Measurements from ENCODE around the gene FLOT1.

FLOT1 gene

GRCh38 chr6:30776390-30777154, 34.1 kb upstream of the FLOT1 start:
- Histone ChIP-seq H3K27me3 (no peaks in the 10 kb centered on the region), H3K9me3 (no peaks in the 10 kb centered on the region), H3K4me3 (ENCODE audit: low read depth, low read length) (no peak overlapping the region), H3K4me1 (peaks cover 29% of the 10 kb centered on the region), H3K36me3 (no peaks in the 10 kb centered on the region)
- no peak for DNase-seq
- TF ChIP-seq CTCF (IDR thresholded peaks at IDR 0.05; ENCODE audit: low read depth, low read length) = no peak

- Histone ChIP-seq H3K9me3 (no peaks in the 10 kb centered on the region; the same call in 1 of the 2 replicates), H3K4me3 (ENCODE audit: low read depth, low read length) (no peak overlapping the region), H3K4me1 (peaks cover 22% of the 10 kb centered on the region), H3K36me3 (no peaks in the 10 kb centered on the region), H3K27me3 (no peaks in the 10 kb centered on the region)
- DNase-seq = no peak
- no peak for TF ChIP-seq CTCF (IDR thresholded peaks at IDR 0.05; ENCODE audit: low read depth, low read length)
Observed at GRCh38 chr6:30775104-30775503, 32.6 kb upstream of the FLOT1 start.

- Histone ChIP-seq H3K36me3 (no peaks in the 10 kb centered on the region), H3K4me3 (ENCODE audit: low read depth, low read length) (no peak overlapping the region), H3K4me1 (peaks cover 22% of the 10 kb centered on the region), H3K9me3 (no peaks in the 10 kb centered on the region; the same call in 1 of the 2 replicates), H3K27me3 (no peaks in the 10 kb centered on the region)
- DNase-seq = no peak
- TF ChIP-seq CTCF (IDR thresholded peaks at IDR 0.05; ENCODE audit: low read depth, low read length) = no peak
Observed at GRCh38 chr6:30774701-30775100, 32.2 kb upstream of the FLOT1 start.

GRCh38 chr6:30770592-30770991, 28.1 kb upstream of the FLOT1 start:
- no peak for DNase-seq
- H3K4me3 ChIP-seq (ENCODE audit: low read depth, low read length) = no peak overlapping the region
- H3K4me1 ChIP-seq = peaks cover 14% of the 10 kb centered on the region
- no peaks in the 10 kb centered on the region for H3K27me3 ChIP-seq
- no peak for TF ChIP-seq CTCF (IDR thresholded peaks at IDR 0.05; ENCODE audit: low read depth, low read length)
- no peaks in the 10 kb centered on the region for H3K36me3 ChIP-seq
- no peaks in the 10 kb centered on the region; the same call in 1 of the 2 replicates for H3K9me3 ChIP-seq

- Histone ChIP-seq H3K9me3 (no peaks in the 10 kb centered on the region; the same call in 1 of the 2 replicates), H3K4me3 (ENCODE audit: low read depth, low read length) (no peak overlapping the region), H3K4me1 (peaks cover 14% of the 10 kb centered on the region), H3K27me3 (no peaks in the 10 kb centered on the region), H3K36me3 (no peaks in the 10 kb centered on the region)
- DNase-seq = no peak
- TF ChIP-seq CTCF (IDR thresholded peaks at IDR 0.05; ENCODE audit: low read depth, low read length) = no peak
Observed at GRCh38 chr6:30769853-30770524, 27.5 kb upstream of the FLOT1 start.
